COLO668 (cell line): ENCODE results near the gene PRMT3.
A peak's percentile ranks its signal among the peaks of the same experiment; 100 is the strongest.
"Not testable (repeated sequence)": the region's sequence is repeated elsewhere in the genome, so short reads cannot be mapped to it uniquely, and the experiment has no call there.

Experiments used
- DNase-seq: peaks from one replicate; lab custom pipeline; 2025; ENCODE audit not compliant: unreplicated experiment; lab: John Stamatoyannopoulos, UW

Gene PRMT3

GRCh38 chr11:20453657-20454316 lies 66.3 kb downstream of the PRMT3 start:
- no peak for DNase-seq

- no peak for DNase-seq
Measured at GRCh38 chr11:20457001-20457799, 69.7 kb downstream of the PRMT3 start.

GRCh38 chr11:20457934-20458680 lies 70.6 kb downstream of the PRMT3 start:
- no peak for DNase-seq

GRCh38 chr11:20458905-20459632 lies 71.6 kb downstream of the PRMT3 start:
- no peak for DNase-seq

GRCh38 chr11:20459865-20460264 lies 72.3 kb downstream of the PRMT3 start:
- no peak for DNase-seq

- no peak for DNase-seq
Measured at GRCh38 chr11:20464518-20464917, 77.0 kb downstream of the PRMT3 start.

- no peak for DNase-seq
Measured at GRCh38 chr11:20467487-20468185, 80.1 kb downstream of the PRMT3 start.

- no peak for DNase-seq
Measured at GRCh38 chr11:20470348-20470747, 82.8 kb downstream of the PRMT3 start.

- not testable (repeated sequence) for DNase-seq
Measured at GRCh38 chr11:20471929-20472328, 84.4 kb downstream of the PRMT3 start.

- DNase-seq = no peak
Measured at GRCh38 chr11:20474176-20474881, 86.8 kb downstream of the PRMT3 start.

GRCh38 chr11:20474882-20475517 lies 87.5 kb downstream of the PRMT3 start:
- no peak for DNase-seq

- no peak for DNase-seq
Measured at GRCh38 chr11:20477418-20478090, 90.0 kb downstream of the PRMT3 start.

GRCh38 chr11:20479513-20479912 lies 92.0 kb downstream of the PRMT3 start:
- no peak for DNase-seq

GRCh38 chr11:20483931-20484330 lies 96.4 kb downstream of the PRMT3 start:
- DNase-seq = no peak

GRCh38 chr11:20484416-20484815 lies 96.9 kb downstream of the PRMT3 start:
- not testable (repeated sequence) for DNase-seq

GRCh38 chr11:20488352-20488751 lies 100.8 kb downstream of the PRMT3 start:
- DNase-seq = peak; percentile 54

- no peak for DNase-seq
Measured at GRCh38 chr11:20489948-20490347, 102.4 kb downstream of the PRMT3 start.

GRCh38 chr11:20493340-20493739 lies 105.8 kb downstream of the PRMT3 start:
- no peak for DNase-seq
